GM23338 (cell line): ENCODE data around the gene HJURP. TPM values are rescaled to one million over a fixed set of nuclear protein-coding genes. Genes with fewer than 3 reads are reported as not detected.
"Not testable (repeated sequence)": the region's sequence is repeated elsewhere in the genome, so short reads cannot be mapped to it uniquely, and the experiment has no call there.

Experiments used
- ATAC-seq: fragments of 200-7000 bp; cut with Tn5 transposase; 3 replicates; pipeline ENCODE4 v1.9.1; 2020
- DNase-seq: peaks from one replicate; pipeline ENCODE4 v3.0.0-alpha.2; 2015; ENCODE audit warnings: low spot score
- H2AFZ ChIP-seq: fragments of 200-600 bp; sonication (generic); 2 replicates; pipeline ENCODE4 v1.8.0; 2016; ENCODE audit warnings: antibody characterized with exemption, mild to moderate bottlenecking, moderate library complexity
- H3F3A ChIP-seq: fragments of 200-600 bp; sonication (generic); replicated peaks from 2 replicates; pipeline ENCODE4 v1.8.0; 2017; ENCODE audit warnings: antibody characterized with exemption, mixed run types, low read depth
- H3K27ac ChIP-seq: fragments of 200-600 bp; sonication (generic); 2 replicates; pipeline ENCODE4 v1.6.1; 2016; ENCODE audit warnings: low read depth
- H3K27me3 ChIP-seq: fragments of 200-600 bp; sonication (generic); 2 replicates; pipeline ENCODE4 v1.8.0; 2016; ENCODE audit warnings: mild to moderate bottlenecking, mixed run types, moderate library complexity; ENCODE audit not compliant: insufficient read depth
- H3K36me3 ChIP-seq: fragments of 200-600 bp; sonication (generic); 2 replicates; pipeline ENCODE4 v1.8.0; 2016; ENCODE audit warnings: mild to moderate bottlenecking; ENCODE audit not compliant: insufficient read depth
- H3K4me1 ChIP-seq: fragments of 200-600 bp; sonication (generic); 2 replicates; pipeline ENCODE4 v1.8.0; 2016; ENCODE audit warnings: mild to moderate bottlenecking, moderate library complexity; ENCODE audit not compliant: insufficient read depth
- H3K4me2 ChIP-seq: fragments of 200-600 bp; sonication (generic); 2 replicates; pipeline ENCODE4 v1.7.1; 2017; ENCODE audit warnings: mixed run types
- H3K4me3 ChIP-seq: fragments of 200-600 bp; sonication (generic); 2 replicates; pipeline ENCODE4 v1.6.1; 2016; ENCODE audit warnings: mixed run types
- H3K79me2 ChIP-seq: fragments of 200-600 bp; sonication (generic); replicated peaks from 2 replicates; pipeline ENCODE4 v1.8.0; 2017; ENCODE audit warnings: mild to moderate bottlenecking; ENCODE audit not compliant: insufficient read depth
- H3K9me2 ChIP-seq: fragments of 200-600 bp; sonication (generic); 2 replicates; pipeline ENCODE4 v1.8.0; 2017; ENCODE audit not compliant: insufficient read depth
- H4K20me1 ChIP-seq: fragments of 200-600 bp; sonication (generic); replicated peaks from 2 replicates; pipeline ENCODE4 v1.8.0; 2017; ENCODE audit warnings: mild to moderate bottlenecking; ENCODE audit not compliant: insufficient read depth
- H3K27ac Mint-ChIP-seq: 2 replicates; pipeline ENCODE4 v1.8.0; 2020; ENCODE audit warnings: inconsistent platforms, mild to moderate bottlenecking, moderate library complexity, mixed read lengths
- H3K27me3 Mint-ChIP-seq: 3 replicates; pipeline ENCODE4 v1.8.0; 2022; ENCODE audit warnings: low read depth, mild to moderate bottlenecking, moderate library complexity, mixed read lengths, inconsistent platforms; ENCODE audit not compliant: insufficient read depth, poor library complexity
- H3K36me3 Mint-ChIP-seq: 3 replicates; pipeline ENCODE4 v1.8.0; 2021; ENCODE audit warnings: low read depth, mild to moderate bottlenecking, inconsistent platforms, moderate library complexity, mixed read lengths
- H3K4me1 Mint-ChIP-seq: 3 replicates; pipeline ENCODE4 v1.8.0; 2020; ENCODE audit warnings: mild to moderate bottlenecking, inconsistent platforms, mixed read lengths
- H3K4me3 Mint-ChIP-seq: 3 replicates; pipeline ENCODE4 v1.8.0; 2021; ENCODE audit warnings: moderate library complexity, mild to moderate bottlenecking, inconsistent platforms, mixed read lengths
- H3K9me3 Mint-ChIP-seq: 3 replicates; pipeline ENCODE4 v1.8.0; 2020; ENCODE audit warnings: moderate library complexity, mild to moderate bottlenecking, inconsistent platforms, mixed read lengths
- EZH2 ChIP-seq: fragments of 200-600 bp; sonication (generic); IDR thresholded peaks from one replicate; pipeline ENCODE4 v1.8.0; 2017; ENCODE audit warnings: antibody characterized with exemption, mild to moderate bottlenecking, low read depth; ENCODE audit not compliant: unreplicated experiment
- EZH2phosphoT487 ChIP-seq: fragments of 200-600 bp; sonication (generic); IDR thresholded peaks from one replicate; pipeline ENCODE4 v1.8.1; 2018; ENCODE audit warnings: antibody characterized with exemption; ENCODE audit not compliant: unreplicated experiment
- JUNB ChIP-seq: IDR thresholded peaks from one replicate; pipeline ENCODE4 v1.6.1; 2016; ENCODE audit warnings: antibody characterized with exemption; ENCODE audit not compliant: unreplicated experiment
- NANOG ChIP-seq: IDR thresholded peaks from 2 replicates; pipeline ENCODE4 v1.6.1; 2016; ENCODE audit warnings: antibody characterized with exemption, borderline replicate concordance
- POLR2AphosphoS5 ChIP-seq: IDR thresholded peaks from 2 replicates; pipeline ENCODE4 v1.6.1; 2016; ENCODE audit warnings: antibody characterized with exemption, low read depth
- STAT1 ChIP-seq: IDR thresholded peaks from one replicate; pipeline ENCODE4 v1.6.1; 2016; ENCODE audit warnings: antibody characterized with exemption; ENCODE audit not compliant: unreplicated experiment
- ZNF114 ChIP-seq: fragments of 250-450 bp; sonication (Bioruptor Pico); IDR thresholded peaks from 2 replicates; pipeline ENCODE4 v1.5.0; 2020; ENCODE audit warnings: mild to moderate bottlenecking, moderate library complexity
- ZNF331 ChIP-seq: fragments of 250-450 bp; sonication (Bioruptor Pico); IDR thresholded peaks from 2 replicates; pipeline ENCODE4 v1.5.0; 2020; ENCODE audit warnings: low read depth, mild to moderate bottlenecking, moderate library complexity
- polyA plus RNA-seq: library from polyadenylated mRNA; unstranded; fragments of >200 nt; fragmentation: Nextera tagmentation; extraction: Ambion mirVana; gene quantifications from 2 replicates; pipeline ENCODE4 v1.2.1, GENCODE V29; 2016
- total RNA-seq: library from RNA; depleted of rRNA; stranded (reverse); fragments of >200 nt; shearing (Covaris generic); gene quantifications from 2 replicates; pipeline ENCODE4 v1.2.3, GENCODE V29; 2014
- TF ChIP-seq, protein P1 (sequence below): IDR thresholded peaks from 2 replicates; pipeline ENCODE4 v1.6.1; 2016; ENCODE audit warnings: antibody characterized with exemption
- TF ChIP-seq, protein P2 (sequence below), 2 experiments: fragments of 200-600 bp in 1 of 2; sonication (generic) in 1 of 2; conservative IDR thresholded peaks; 2 replicates each; pipeline versions ENCODE4 v1.5.1 to v1.6.1; 2016 to 2017; ENCODE audit warnings: antibody characterized with exemption in 2 of 2, low read depth in 2 of 2, mild to moderate bottlenecking in 2 of 2, moderate library complexity in 1 of 2
- TF ChIP-seq, protein P3 (sequence below): IDR thresholded peaks from one replicate; pipeline ENCODE4 v1.6.1; 2018; ENCODE audit warnings: antibody characterized with exemption; ENCODE audit not compliant: unreplicated experiment

The HJURP gene
- total and polyA plus RNA-seq, 2 experiments from 2014 or later, result 42.9 to 49.2 TPM

DNA sequence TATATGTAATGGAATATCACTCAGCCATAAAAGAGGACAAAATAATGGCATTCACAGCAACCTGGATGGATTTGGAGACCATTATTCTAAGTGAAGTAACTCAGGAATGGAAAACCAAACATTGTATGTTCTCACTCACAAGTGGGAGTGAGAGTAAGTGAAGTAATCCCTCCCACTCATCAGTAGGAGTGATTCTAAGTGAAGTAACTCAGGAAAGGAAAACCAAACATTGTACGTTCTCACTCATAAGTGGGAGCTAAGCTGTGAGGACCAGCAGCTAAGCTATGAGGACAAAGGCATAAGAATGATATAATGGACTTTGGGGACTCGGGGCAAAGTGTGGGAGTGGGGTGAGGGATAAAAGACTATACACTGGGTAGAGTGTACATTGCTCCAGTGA, 41.9 kb upstream of the HJURP start:
- not testable (repeated sequence) for H2AFZ ChIP-seq, DNase-seq, H3K27me3 ChIP-seq, H3K4me2 ChIP-seq, H3K36me3 ChIP-seq, H3K4me1 Mint-ChIP-seq, H3K4me3 Mint-ChIP-seq, H3K27me3 Mint-ChIP-seq, H3K9me3 Mint-ChIP-seq, H4K20me1 ChIP-seq, H3F3A ChIP-seq, H3K9me2 ChIP-seq, H3K27ac Mint-ChIP-seq, H3K27ac ChIP-seq, H3K4me3 ChIP-seq, H3K4me1 ChIP-seq, ATAC-seq, H3K36me3 Mint-ChIP-seq, H3K79me2 ChIP-seq

DNA sequence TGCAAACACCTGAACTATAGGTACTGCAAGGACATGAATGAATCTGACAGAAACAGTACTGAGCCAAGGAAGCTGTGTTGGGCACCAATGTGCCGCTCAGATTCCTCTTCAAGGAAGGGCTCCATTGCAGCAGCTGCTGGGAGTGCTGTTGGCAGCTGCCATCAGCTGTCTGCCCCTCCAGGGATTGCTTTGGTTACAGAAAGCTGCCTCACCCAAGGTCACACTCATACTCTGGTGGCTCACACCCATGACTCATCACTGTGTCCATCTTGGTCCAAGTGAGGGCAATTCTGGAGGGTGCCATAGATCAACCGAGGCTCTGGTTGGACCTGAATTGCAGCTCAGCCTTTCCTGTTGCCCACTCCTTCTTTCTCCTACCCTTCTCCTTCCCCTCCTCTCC, 38.5 kb upstream of the HJURP start:
- H3K79me2 ChIP-seq, result no peaks in the 10 kb centered on the region
- DNase-seq, result no peak
- no peaks in the 10 kb centered on the region for H3K27me3 ChIP-seq
- H2AFZ ChIP-seq, result no peak overlapping the region
- H3K4me3 Mint-ChIP-seq, result no peak overlapping the region
- no peaks in the 10 kb centered on the region for H3K36me3 Mint-ChIP-seq
- no peaks in the 10 kb centered on the region for H3K4me1 Mint-ChIP-seq
- H4K20me1 ChIP-seq, result no peaks in the 10 kb centered on the region
- H3K9me2 ChIP-seq, result 0 out of 2 replicates have a peak, but pooled peaks cover 3% of the 10 kb centered on the region
- no peak overlapping the region for H3K4me2 ChIP-seq
- no peak overlapping the region for H3K27ac ChIP-seq
- H3K4me3 ChIP-seq, result no peak overlapping the region
- H3F3A ChIP-seq, result no peaks in the 10 kb centered on the region
- no peaks in the 10 kb centered on the region for H3K4me1 ChIP-seq
- no peak for ATAC-seq
- no peaks in the 10 kb centered on the region for H3K36me3 ChIP-seq
- H3K27ac Mint-ChIP-seq, result no peak overlapping the region
- peaks cover 1% of the 10 kb centered on the region for H3K27me3 Mint-ChIP-seq
- TF ChIP-seq, protein P1, sequence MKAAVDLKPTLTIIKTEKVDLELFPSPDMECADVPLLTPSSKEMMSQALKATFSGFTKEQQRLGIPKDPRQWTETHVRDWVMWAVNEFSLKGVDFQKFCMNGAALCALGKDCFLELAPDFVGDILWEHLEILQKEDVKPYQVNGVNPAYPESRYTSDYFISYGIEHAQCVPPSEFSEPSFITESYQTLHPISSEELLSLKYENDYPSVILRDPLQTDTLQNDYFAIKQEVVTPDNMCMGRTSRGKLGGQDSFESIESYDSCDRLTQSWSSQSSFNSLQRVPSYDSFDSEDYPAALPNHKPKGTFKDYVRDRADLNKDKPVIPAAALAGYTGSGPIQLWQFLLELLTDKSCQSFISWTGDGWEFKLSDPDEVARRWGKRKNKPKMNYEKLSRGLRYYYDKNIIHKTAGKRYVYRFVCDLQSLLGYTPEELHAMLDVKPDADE, result no peak
- no peak for TF ChIP-seq STAT1
- no peak for TF ChIP-seq ZNF331 (CRISPR knock-in tag)
- no peak for TF ChIP-seq EZH2
- no peak for TF ChIP-seq ZNF114
- no peaks in the 10 kb centered on the region for H3K9me3 Mint-ChIP-seq

DNA sequence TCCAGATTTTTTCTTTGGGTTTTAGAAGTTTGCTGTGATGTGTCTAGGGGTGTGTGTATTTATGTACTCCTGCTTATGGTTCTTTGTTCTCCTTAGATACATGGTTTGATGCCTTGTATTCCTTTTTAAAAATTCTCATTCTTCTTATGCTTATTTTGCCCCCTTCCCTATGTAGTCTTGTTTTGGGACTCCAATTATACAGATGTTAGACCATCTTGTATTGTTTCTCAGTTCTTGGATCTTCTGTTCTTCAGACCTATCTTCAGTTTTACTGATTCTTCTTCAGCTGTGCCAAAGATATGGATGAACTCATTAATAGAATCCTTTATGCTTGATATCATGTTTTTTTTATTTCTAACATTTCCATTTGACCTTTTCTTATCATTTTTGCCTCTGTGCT, 28.0 kb upstream of the HJURP start:
- Histone ChIP-seq H3K36me3 (no peaks in the 10 kb centered on the region), H3K4me3 (no peak overlapping the region), H3K4me1 (no peaks in the 10 kb centered on the region), H3K27me3 (no peaks in the 10 kb centered on the region), H3K9me2 (no peaks in the 10 kb centered on the region), H3K4me2 (no peak overlapping the region), H2AFZ (no peak overlapping the region), H3F3A (no peaks in the 10 kb centered on the region), H4K20me1 (no peaks in the 10 kb centered on the region), H3K79me2 (no peaks in the 10 kb centered on the region), H3K27ac (no peak overlapping the region)
- H3K27ac Mint-ChIP-seq, result no peak overlapping the region
- H3K36me3 Mint-ChIP-seq, result no peaks in the 10 kb centered on the region
- H3K4me3 Mint-ChIP-seq, result no peak overlapping the region
- H3K27me3 Mint-ChIP-seq, result no peaks in the 10 kb centered on the region
- H3K4me1 Mint-ChIP-seq, result no peaks in the 10 kb centered on the region
- peaks cover 21% of the 10 kb centered on the region for H3K9me3 Mint-ChIP-seq
- DNase-seq, result no peak
- ATAC-seq, result no peak
- no peak for TF ChIP-seq ZNF114
- TF ChIP-seq, protein P2, sequence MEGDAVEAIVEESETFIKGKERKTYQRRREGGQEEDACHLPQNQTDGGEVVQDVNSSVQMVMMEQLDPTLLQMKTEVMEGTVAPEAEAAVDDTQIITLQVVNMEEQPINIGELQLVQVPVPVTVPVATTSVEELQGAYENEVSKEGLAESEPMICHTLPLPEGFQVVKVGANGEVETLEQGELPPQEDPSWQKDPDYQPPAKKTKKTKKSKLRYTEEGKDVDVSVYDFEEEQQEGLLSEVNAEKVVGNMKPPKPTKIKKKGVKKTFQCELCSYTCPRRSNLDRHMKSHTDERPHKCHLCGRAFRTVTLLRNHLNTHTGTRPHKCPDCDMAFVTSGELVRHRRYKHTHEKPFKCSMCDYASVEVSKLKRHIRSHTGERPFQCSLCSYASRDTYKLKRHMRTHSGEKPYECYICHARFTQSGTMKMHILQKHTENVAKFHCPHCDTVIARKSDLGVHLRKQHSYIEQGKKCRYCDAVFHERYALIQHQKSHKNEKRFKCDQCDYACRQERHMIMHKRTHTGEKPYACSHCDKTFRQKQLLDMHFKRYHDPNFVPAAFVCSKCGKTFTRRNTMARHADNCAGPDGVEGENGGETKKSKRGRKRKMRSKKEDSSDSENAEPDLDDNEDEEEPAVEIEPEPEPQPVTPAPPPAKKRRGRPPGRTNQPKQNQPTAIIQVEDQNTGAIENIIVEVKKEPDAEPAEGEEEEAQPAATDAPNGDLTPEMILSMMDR (conservative IDR thresholded peaks at IDR 0.05; ENCODE audit: low read depth in 2 of 2), result no peak
- no peak for TF ChIP-seq ZNF331 (CRISPR knock-in tag)
- no peak for TF ChIP-seq EZH2
- TF ChIP-seq NANOG, result no peak
- TF ChIP-seq JUNB, result no peak
- no peak for TF ChIP-seq POLR2AphosphoS5
- TF ChIP-seq, protein P3, sequence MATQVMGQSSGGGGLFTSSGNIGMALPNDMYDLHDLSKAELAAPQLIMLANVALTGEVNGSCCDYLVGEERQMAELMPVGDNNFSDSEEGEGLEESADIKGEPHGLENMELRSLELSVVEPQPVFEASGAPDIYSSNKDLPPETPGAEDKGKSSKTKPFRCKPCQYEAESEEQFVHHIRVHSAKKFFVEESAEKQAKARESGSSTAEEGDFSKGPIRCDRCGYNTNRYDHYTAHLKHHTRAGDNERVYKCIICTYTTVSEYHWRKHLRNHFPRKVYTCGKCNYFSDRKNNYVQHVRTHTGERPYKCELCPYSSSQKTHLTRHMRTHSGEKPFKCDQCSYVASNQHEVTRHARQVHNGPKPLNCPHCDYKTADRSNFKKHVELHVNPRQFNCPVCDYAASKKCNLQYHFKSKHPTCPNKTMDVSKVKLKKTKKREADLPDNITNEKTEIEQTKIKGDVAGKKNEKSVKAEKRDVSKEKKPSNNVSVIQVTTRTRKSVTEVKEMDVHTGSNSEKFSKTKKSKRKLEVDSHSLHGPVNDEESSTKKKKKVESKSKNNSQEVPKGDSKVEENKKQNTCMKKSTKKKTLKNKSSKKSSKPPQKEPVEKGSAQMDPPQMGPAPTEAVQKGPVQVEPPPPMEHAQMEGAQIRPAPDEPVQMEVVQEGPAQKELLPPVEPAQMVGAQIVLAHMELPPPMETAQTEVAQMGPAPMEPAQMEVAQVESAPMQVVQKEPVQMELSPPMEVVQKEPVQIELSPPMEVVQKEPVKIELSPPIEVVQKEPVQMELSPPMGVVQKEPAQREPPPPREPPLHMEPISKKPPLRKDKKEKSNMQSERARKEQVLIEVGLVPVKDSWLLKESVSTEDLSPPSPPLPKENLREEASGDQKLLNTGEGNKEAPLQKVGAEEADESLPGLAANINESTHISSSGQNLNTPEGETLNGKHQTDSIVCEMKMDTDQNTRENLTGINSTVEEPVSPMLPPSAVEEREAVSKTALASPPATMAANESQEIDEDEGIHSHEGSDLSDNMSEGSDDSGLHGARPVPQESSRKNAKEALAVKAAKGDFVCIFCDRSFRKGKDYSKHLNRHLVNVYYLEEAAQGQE, result no peak
- no peak for TF ChIP-seq EZH2phosphoT487
